Hematopoietic multipotent progenitor cell treated with erythropoietin and hydrocortisone succinate and interleukin-3 and kit ligand, for 4 days (in vitro differentiated cells): ENCODE measurements around the gene F2R.
A peak's percentile ranks its signal among the peaks of the same experiment; 100 is the strongest.
"Not testable (repeated sequence)": the region's sequence is repeated elsewhere in the genome, so short reads cannot be mapped to it uniquely, and the experiment has no call there.

Experiments
- DNase-seq: peaks from one replicate; pipeline ENCODE4 v3.0.0-alpha.2; 2015

F2R gene

DNA sequence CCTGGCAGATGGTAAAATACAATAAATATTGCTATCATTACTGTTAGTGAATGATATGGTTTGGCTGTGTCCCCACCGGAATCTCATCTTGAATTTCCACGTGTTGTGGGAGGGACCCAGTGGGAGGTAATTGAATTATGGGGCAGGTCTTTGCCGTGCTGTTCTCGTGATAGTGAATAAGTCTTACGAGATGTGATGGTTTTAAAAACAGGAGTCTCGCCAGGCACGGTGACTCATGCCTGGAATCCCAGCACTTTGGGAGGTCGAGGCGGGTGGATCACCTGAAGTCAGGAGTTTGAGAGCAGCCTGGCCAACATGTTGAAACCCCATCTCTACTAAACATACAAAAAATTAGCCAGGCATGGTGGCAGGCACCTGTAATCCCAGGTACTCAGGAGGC lies 45.2 kb downstream of the F2R start:
- not testable (repeated sequence) for DNase-seq

- peak; percentile 40 for DNase-seq
Measured at GRCh38 chr5:76762484-76762883, 46.6 kb downstream of the F2R start.

DNA sequence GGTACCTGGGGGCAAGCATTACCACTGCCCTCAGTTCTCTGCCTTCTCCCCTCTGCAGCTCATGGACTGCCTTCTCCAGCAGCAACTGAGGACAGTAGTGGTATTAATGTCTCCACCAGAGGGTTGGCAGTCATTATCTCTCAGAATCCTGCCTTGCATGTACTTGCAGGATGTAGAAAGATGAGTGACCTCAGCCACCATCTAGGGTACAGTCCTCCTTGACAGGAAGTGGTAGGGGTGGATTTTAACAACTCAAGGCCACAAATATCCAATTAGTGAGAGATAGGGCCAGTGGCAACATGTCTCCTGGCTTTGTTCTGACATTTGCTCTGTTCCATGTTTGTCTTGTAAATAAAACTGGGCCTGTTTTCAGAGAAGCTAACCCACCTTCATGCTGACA lies 47.2 kb downstream of the F2R start:
- DNase-seq: peak; percentile 77

DNA sequence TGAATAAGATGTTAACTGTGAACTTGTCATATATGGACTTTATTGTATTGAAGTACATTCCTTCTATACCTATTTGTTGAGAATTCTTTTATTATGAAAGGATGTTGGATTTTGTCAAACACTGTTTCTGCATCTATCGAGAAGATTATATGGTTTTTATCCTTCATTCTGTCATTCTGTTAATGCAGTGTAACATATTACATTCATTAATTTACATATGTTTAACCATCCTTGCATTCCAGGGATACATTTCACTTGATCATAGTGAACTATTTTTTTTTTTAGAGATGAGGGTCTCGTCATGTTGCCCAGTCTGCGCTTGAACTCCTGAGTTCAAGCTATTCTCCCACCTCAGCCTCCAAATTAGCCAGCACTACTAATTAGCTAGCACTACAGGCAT lies 48.4 kb downstream of the F2R start:
- DNase-seq: no peak

- no peak for DNase-seq
Measured at GRCh38 chr5:76765249-76765648, 49.3 kb downstream of the F2R start.

GRCh38 chr5:76766746-76767145 lies 50.8 kb downstream of the F2R start:
- no peak for DNase-seq

DNA sequence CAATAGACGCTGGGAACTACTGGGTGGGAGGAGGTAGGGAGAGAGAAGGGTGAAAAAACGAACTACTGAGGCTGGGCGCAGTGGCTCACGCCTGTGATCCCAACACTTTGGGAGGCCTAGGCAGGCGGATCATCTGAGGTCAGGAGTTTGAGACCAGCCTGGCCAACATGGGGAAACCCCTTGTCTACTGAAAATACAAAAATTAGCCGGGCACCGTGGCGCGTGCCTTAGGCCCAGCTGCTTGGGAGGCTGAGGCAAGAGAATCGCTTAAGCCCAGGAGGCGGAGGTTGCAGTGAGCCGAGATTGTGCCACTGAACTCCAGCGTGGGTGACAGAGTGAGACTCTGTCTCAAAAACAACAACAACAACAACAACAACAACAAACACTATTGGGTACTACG lies 55.1 kb downstream of the F2R start:
- not testable (repeated sequence) for DNase-seq

- no peak for DNase-seq
Measured at GRCh38 chr5:76771705-76772405, 55.9 kb downstream of the F2R start.

DNA sequence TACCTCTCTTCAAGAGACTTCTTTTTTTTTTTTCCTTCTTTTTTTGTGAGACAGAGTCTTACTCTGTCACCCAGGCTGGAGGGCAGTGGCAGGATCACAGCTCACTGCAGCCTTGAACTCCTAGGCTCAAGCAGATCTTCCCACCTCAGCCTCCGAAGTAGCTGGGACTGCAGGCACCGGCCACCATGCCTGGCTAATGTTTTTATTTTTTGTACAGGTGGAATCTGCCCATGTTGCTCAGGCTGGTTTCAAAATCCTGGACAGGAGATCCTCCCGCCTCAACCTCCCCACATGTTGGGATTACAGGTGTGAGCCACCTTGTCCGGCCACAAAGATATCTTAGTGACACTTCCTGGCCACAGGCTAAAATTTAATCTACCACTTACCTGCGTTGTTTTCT lies 60.0 kb downstream of the F2R start:
- DNase-seq: no peak

DNA sequence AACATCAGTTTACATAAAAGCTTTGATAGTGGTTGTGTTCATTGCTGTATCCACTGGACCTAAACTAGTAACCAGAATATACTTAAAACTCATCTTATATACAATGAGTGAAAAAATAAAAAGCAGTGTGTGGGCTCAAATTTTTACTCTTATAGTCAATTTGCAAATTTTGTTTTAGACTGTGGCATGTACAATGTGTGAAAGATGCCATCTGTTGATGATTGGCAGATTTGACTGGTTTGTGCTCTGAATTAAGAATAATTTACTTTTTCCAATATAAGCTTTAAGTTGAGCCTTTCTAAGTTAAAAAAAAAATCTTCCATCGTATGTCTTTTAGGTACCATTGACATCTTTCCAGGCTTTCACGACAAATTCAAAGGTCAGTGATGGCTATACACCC lies 60.5 kb downstream of the F2R start:
- no peak for DNase-seq

GRCh38 chr5:76780616-76781015 lies 64.7 kb downstream of the F2R start:
- not testable (repeated sequence) for DNase-seq

DNA sequence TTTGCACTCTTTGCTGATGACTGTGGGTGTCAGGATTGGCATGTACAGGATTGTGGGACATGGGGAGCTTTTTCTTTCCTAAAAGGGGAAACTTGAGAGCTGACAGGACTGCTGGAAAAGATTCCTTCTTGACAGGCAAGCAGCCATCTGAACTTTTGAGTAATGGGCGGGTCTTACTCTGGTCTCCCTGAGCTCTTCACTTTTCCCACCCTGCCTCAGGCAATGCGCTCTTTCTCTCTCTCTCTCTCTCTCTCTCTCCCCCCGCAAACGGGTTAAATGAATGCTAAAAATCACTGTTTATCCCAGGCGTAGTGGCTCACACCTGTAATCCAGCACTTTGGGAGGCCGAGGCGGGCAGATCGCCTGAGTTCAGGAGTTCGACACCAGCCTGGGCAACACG lies 65.8 kb downstream of the F2R start:
- no peak for DNase-seq

- DNase-seq: no peak
Measured at GRCh38 chr5:76782444-76782843, 66.5 kb downstream of the F2R start.
